Epithelial cell of esophagus (primary cell): ENCODE data around the gene CD2BP2.
A peak's percentile ranks its signal among the peaks of the same experiment; 100 is the strongest.

Experiments
- DNase-seq: peaks from one replicate; pipeline ENCODE4 v3.0.0; 2010; ENCODE audit warnings: low read depth
- H3K4me3 ChIP-seq: 2 replicates; pipeline ENCODE4 v1.5.1; 2011; ENCODE audit warnings: mild to moderate bottlenecking, low read length, control low read depth
- TF ChIP-seq, protein P1 (sequence below): IDR thresholded peaks from 2 replicates; pipeline ENCODE4 v1.5.1; 2011; ENCODE audit warnings: low read depth, mild to moderate bottlenecking, low read length, control low read depth, inconsistent platforms; ENCODE audit not compliant: insufficient read depth; ENCODE audit errors: missing control alignments

The CD2BP2 gene

DNA sequence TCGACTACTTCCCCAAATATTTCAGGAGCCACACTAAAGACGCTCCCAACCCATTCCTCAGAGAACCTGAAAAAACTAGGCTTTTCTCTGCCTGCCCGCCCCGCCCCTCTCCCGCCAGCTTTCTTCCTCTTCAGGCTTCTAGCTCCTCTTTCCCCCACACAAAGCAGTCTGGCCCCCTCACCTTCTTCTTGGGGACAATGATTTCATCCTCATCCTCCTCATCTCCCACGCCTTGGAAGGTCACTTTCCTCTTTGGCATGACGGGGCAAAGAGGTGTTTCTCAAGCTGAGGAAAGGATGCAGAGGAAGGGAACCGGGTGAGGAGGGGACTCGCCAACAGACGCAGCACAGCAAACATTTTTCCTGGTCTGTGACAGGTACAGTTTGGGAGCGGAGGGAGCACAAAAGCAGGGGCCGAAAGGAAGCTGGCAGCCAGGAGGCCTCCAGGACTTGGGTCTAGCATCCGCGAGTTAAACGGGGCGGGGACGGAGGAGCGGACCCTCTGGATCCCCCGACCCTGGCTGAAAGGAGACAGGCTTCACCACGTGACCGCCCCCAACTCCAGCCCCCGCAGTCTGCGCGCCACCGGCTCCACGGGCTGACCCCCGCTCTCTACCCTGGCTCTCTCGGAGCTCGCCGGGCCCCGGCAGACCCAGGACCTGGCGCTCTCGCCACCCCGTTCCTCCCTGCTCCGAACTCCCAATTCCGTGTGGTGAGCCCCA lies 525 bp downstream of the CD2BP2 start:
- no peak for DNase-seq
- TF ChIP-seq, protein P1, sequence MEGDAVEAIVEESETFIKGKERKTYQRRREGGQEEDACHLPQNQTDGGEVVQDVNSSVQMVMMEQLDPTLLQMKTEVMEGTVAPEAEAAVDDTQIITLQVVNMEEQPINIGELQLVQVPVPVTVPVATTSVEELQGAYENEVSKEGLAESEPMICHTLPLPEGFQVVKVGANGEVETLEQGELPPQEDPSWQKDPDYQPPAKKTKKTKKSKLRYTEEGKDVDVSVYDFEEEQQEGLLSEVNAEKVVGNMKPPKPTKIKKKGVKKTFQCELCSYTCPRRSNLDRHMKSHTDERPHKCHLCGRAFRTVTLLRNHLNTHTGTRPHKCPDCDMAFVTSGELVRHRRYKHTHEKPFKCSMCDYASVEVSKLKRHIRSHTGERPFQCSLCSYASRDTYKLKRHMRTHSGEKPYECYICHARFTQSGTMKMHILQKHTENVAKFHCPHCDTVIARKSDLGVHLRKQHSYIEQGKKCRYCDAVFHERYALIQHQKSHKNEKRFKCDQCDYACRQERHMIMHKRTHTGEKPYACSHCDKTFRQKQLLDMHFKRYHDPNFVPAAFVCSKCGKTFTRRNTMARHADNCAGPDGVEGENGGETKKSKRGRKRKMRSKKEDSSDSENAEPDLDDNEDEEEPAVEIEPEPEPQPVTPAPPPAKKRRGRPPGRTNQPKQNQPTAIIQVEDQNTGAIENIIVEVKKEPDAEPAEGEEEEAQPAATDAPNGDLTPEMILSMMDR, result no peak
- H3K4me3 ChIP-seq, result peak overlapping the region; percentile 67

DNA sequence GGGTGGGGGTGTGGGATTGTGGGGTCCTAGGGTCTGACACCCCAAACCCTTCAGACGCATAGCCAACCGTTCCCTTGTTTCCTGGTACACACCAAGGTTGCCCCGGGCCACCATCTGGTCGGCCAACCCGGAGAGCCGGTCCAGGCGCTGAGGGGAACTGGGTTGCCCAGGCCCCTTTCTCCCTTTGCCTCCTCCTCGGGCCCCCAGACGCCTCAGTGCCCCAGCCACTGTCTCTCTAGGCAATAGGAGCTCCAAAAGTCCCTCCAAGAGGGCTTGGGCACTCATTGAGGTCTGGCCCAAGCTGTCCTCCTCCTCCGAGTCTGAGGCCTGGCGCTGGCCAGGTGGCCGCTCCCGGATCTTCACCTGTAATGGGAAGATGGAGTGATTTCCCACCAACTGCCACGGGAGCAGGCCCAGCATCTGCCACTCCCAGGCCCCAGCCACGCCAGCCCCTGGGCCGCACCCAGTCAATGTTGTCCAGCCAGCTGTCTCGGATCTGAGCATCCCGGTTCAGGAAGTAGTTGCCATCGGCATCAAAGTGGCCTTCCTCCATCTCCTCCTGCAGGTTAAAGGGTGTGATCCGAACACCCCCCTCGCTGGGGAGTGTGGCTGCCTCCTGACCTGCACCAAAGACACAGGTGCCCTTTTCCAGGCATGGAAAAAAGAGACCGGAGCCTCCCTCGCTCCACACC lies 1.5 kb downstream of the CD2BP2 start:
- peak overlapping the region; percentile 67 for H3K4me3 ChIP-seq
- DNase-seq, result no peak
- TF ChIP-seq, protein P1, result no peak

DNA sequence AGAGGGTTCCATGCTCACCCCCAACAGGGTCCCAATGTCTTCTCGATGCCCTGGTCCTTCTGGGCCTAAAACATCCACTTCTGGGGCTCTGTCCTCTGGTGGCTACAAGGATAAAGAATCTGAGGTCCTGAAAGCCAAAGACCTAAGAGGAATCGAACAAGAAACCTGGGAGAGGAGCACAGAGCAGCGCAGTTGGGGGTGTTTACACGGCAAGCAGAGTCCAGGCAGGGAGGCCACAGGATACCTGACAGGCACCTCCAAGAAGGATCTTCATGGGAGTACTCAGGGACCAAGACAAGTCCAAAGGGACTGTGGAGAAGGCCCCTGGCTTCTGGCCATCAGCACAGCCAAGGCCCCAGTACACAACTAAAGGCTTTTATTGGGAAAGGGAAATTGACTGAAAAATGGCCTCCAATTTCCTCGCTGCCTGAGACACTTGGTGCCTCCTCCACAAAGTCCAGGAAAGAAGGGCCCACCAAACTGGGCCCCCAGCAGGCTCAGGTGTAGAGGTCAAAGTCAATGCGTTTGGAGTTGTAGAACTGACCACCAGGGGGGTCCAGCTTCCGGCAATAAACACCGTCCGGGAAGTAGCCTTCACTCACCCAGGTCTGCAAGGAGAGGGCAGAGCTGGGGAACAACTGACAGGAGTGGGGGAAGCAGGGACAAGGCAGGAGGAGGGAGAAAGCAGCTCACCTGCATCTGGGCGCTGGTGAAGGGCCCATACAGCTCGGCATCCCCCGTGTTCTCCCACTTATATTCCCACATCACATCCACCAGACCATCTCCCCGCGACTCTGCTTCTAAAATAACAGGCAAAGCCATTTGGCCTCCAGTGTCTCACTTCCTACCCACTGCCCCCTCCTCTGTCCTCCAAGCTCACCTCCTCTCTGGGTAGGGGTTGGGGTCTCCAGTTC lies 2.4 kb downstream of the CD2BP2 start:
- TF ChIP-seq, protein P1, result no peak
- no peak for DNase-seq
- no peak overlapping the region for H3K4me3 ChIP-seq

DNA sequence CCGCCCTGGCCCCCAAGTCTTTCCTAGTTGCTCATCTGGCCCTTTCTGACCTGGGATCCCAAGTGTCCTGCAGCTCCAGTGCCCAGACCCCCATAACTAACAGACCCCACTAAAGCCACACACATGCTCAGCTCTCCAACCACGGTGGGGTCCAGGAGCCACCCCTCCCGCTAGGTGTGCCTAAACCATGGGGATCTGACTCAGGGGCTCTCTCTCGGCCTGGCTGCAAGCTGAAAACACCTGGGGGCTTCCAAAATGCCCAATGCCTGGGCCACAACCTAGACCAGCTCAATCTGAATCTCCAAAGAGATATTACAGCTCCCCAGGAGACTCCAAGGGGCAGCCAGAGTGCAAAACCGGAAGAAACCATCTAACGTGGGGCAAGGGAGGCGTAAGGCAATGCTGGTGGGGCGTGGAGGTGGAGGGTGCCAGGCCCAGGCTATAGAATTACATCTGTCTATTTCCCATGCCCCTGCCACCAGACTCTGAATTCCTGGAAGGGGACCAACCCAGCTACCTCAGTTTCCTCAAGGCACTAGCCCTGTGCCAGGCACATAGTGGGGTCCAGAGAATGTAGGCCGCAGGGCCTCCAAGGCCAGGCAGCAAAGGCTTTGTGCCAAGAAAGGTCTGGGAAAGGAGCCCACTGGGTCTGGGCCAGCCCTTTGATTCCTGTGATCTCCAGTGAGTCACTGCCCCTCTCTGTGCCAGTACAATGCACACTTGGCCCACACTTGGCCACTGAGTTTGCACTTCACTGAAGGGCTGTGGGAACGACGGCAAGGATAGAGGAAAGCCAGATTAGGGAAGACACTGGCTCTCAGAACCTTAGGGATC lies 3.3 kb downstream of the CD2BP2 start:
- DNase-seq, result no peak
- no peak overlapping the region for H3K4me3 ChIP-seq
- TF ChIP-seq, protein P1, result no peak

DNA sequence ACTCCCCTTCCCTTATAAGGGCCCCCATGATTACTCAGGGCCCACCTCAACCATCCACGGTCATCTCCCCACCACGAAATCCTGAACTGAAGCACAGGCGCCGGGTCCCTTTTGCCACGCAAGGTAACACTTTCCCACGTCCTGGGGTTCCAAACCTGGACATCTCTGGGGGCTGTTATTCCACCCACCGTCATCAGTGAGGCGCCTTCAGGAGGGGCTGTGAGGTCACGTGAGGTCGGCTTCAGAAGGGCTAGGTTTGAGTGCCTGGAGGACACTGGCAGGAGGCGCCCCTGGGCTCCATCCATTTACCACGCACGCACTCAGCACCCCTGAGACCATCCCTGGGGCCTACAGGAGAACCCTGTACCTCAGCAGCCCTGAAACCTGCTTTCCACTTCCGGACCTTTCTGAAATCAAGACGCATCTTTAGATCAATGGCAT lies 4.1 kb downstream of the CD2BP2 start:
- H3K4me3 ChIP-seq, result no peak overlapping the region
- TF ChIP-seq, protein P1, result no peak
- no peak for DNase-seq
